ENCODE data around the gene PLXNA4. TPM values are rescaled to one million over a fixed set of nuclear protein-coding genes. Genes with fewer than 3 reads are reported as not detected.

PLXNA4 gene
- total RNA-seq, 2 donors from 2014 or later = 0.41 to 2.8 TPM

GRCh38 chr7:132407764-132408163 lies 168.5 kb downstream of the PLXNA4 start:
- Histone ChIP-seq H3K27ac (no peak overlapping the region), H3K4me1 (replicated peaks) (no peaks in the 10 kb centered on the region), H3K9me3 (no peaks in the 10 kb centered on the region), H3K27me3 (replicated peaks; ENCODE audit: insufficient read depth) (no peaks in the 10 kb centered on the region), H3K36me3 (no peaks in the 10 kb centered on the region), H3K4me3 (no peak overlapping the region)
- no peak for DNase-seq (ENCODE audit: low spot score)
- 56% methylated on average over 2 of the region's 2 CpGs for WGBS
- intact Hi-C loops (cut with DNase I) = no loop called here
- TF ChIP-seq POLR2A (IDR thresholded peaks at IDR 0.05) (no peak), POLR2AphosphoS5 (IDR thresholded peaks at IDR 0.05) (no peak), CTCF (IDR thresholded peaks at IDR 0.05) (no peak)

- H3K36me3 ChIP-seq = no peaks in the 10 kb centered on the region
- no peak overlapping the region for H3K4me3 ChIP-seq
- H3K4me1 ChIP-seq (replicated peaks) = no peaks in the 10 kb centered on the region
- TF ChIP-seq CTCF (IDR thresholded peaks at IDR 0.05) (no peak), POLR2A (IDR thresholded peaks at IDR 0.05) (no peak), POLR2AphosphoS5 (IDR thresholded peaks at IDR 0.05) (no peak)
- no peaks in the 10 kb centered on the region for H3K27me3 ChIP-seq (replicated peaks; ENCODE audit: insufficient read depth)
- H3K27ac ChIP-seq = no peak overlapping the region
- no peak for DNase-seq (ENCODE audit: low spot score)
- intact Hi-C loops (cut with DNase I) = no loop called here
- WGBS = 94% methylated on average over 4 of the region's 4 CpGs
- H3K9me3 ChIP-seq = no peaks in the 10 kb centered on the region
Measured at GRCh38 chr7:132406039-132406438, 170.2 kb downstream of the PLXNA4 start.

DNA sequence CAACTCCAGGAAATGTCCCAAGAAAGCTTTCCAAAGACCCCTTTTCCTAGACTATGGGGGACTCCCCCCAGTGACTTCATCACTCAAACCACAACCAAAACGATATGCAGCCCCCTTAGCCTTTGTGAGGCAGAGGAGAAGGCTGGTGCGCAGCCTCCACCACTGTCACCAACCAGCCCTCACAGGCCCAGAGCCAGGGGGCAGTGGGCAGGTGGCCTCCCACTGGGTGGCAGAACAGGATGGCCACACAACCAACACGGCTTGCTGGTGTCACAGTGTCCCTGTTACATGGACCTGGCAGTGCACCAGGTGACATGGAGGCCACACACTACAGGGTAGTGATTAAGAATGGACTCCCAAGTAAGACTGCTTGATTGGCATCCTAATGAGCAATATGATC lies 172.0 kb downstream of the PLXNA4 start:
- Histone ChIP-seq H3K27me3 (replicated peaks; ENCODE audit: insufficient read depth) (no peaks in the 10 kb centered on the region), H3K9me3 (no peaks in the 10 kb centered on the region), H3K4me3 (no peak overlapping the region), H3K36me3 (no peaks in the 10 kb centered on the region), H3K27ac (no peak overlapping the region), H3K4me1 (replicated peaks) (no peaks in the 10 kb centered on the region)
- no peak for TF ChIP-seq POLR2A (IDR thresholded peaks at IDR 0.05)
- no peak for TF ChIP-seq CTCF (IDR thresholded peaks at IDR 0.05)
- no peak for TF ChIP-seq POLR2AphosphoS5 (IDR thresholded peaks at IDR 0.05)
- DNase-seq (ENCODE audit: low spot score) = no peak
- WGBS = 87% methylated on average over 3 of the region's 3 CpGs
- intact Hi-C loops (cut with DNase I) = no loop called here

- H3K27ac ChIP-seq = no peak overlapping the region
- H3K9me3 ChIP-seq = no peaks in the 10 kb centered on the region
- 51% methylated on average over 11 of the region's 11 CpGs for WGBS
- no peaks in the 10 kb centered on the region for H3K4me1 ChIP-seq (replicated peaks)
- no peak overlapping the region for H3K4me3 ChIP-seq
- TF ChIP-seq POLR2AphosphoS5 (IDR thresholded peaks at IDR 0.05) = no peak
- no peak for TF ChIP-seq CTCF (IDR thresholded peaks at IDR 0.05)
- no peak for TF ChIP-seq POLR2A (IDR thresholded peaks at IDR 0.05)
- no peaks in the 10 kb centered on the region for H3K27me3 ChIP-seq (replicated peaks; ENCODE audit: insufficient read depth)
- no peaks in the 10 kb centered on the region for H3K36me3 ChIP-seq
- DNase-seq (ENCODE audit: low spot score) = no peak
- intact Hi-C loops (cut with DNase I) = no loop called here
Measured at GRCh38 chr7:132403465-132404110, 172.7 kb downstream of the PLXNA4 start.

DNA sequence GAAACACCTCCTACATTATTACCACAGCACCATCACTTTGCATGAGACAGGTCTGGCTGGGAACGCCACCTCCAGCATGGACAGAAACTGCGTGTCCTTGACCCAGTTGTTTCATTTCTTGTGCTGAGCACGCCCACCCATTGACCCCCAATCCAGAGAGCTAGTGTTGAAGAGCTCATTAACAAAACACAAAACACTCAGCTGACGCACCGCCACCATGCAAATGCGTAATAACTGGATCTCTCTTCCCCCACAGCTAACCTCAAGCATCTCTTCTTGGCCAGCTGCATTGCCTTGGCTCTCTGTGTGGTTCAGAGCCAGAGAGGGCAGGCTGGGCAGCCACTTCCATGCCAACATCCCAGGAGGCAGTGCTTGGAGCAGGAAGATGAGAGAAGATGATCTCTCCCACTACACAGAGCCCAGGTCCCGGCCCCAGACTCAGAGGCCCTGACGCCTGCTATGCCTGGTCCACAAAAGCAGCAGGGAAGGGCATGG lies 173.5 kb downstream of the PLXNA4 start:
- WGBS = 70% methylated on average over 8 of the region's 8 CpGs
- H3K27ac ChIP-seq = no peak overlapping the region
- intact Hi-C loops (cut with DNase I) = no loop called here
- H3K9me3 ChIP-seq = no peaks in the 10 kb centered on the region
- no peaks in the 10 kb centered on the region for H3K4me1 ChIP-seq (replicated peaks)
- TF ChIP-seq CTCF (IDR thresholded peaks at IDR 0.05) = no peak
- TF ChIP-seq POLR2AphosphoS5 (IDR thresholded peaks at IDR 0.05) = no peak
- TF ChIP-seq POLR2A (IDR thresholded peaks at IDR 0.05) = no peak
- no peaks in the 10 kb centered on the region for H3K36me3 ChIP-seq
- no peak for DNase-seq (ENCODE audit: low spot score)
- no peaks in the 10 kb centered on the region for H3K27me3 ChIP-seq (replicated peaks; ENCODE audit: insufficient read depth)
- no peak overlapping the region for H3K4me3 ChIP-seq

Measured in prostate gland (tissue), 2 donors.